Measurements from ENCODE around the gene EMC10. TPM values are rescaled to one million over a fixed set of nuclear protein-coding genes. Genes with fewer than 3 reads are reported as not detected.

Gene EMC10
- total RNA-seq, 2 donors from 2014 or later, result 135 to 286 TPM

DNA sequence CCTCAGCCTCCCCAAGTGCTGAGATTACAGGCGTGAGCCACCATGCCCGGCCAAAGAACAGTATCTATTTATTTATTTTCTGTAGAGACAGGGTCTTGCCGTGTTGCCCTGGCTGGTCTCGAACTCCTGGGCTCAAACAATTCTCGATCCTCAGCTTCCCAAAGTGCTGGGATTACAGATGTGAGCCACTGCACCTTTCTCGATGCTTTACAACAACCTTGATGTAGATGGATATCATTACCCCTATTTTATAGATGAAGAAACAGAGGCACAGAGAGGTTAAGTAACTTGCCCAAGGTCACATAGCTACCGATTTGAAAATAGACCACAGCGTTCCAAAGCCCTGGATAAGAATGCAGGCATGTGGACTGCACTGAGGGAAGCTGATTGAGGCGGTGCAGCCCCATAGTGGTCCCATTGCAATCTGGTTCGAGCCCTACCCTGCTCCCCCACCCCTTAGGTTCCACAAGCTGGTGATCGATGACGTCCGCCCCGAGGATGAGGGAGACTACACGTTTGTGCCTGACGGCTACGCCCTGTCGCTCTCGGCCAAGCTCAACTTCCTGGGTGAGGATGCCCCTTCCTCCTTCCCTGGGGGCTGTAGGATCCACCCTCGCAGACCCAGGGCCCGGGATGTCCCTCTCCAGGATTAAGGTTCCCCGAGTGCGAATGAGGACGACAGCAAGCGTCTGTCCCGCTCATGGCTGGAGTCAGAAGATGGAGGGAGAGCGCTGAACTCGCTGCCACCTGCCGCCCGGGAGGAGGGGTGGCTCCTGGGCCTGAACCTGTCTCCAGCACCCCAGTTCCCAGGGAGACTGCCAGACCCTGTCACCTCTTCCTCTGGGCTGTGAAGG is 25.7 kb upstream of the EMC10 start:
- H3K9me3 ChIP-seq, result no peaks in the 10 kb centered on the region
- intact Hi-C loops (cut with DNase I), result no loop called here
- H3K27ac ChIP-seq, result no peak overlapping the region
- 62% methylated on average over 30 of the region's 30 CpGs for WGBS
- TF ChIP-seq POLR2A (IDR thresholded peaks at IDR 0.05), result no peak
- no peak for TF ChIP-seq POLR2AphosphoS5 (IDR thresholded peaks at IDR 0.05)
- TF ChIP-seq, protein P1, sequence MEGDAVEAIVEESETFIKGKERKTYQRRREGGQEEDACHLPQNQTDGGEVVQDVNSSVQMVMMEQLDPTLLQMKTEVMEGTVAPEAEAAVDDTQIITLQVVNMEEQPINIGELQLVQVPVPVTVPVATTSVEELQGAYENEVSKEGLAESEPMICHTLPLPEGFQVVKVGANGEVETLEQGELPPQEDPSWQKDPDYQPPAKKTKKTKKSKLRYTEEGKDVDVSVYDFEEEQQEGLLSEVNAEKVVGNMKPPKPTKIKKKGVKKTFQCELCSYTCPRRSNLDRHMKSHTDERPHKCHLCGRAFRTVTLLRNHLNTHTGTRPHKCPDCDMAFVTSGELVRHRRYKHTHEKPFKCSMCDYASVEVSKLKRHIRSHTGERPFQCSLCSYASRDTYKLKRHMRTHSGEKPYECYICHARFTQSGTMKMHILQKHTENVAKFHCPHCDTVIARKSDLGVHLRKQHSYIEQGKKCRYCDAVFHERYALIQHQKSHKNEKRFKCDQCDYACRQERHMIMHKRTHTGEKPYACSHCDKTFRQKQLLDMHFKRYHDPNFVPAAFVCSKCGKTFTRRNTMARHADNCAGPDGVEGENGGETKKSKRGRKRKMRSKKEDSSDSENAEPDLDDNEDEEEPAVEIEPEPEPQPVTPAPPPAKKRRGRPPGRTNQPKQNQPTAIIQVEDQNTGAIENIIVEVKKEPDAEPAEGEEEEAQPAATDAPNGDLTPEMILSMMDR (IDR thresholded peaks at IDR 0.05), result no peak
- no peaks in the 10 kb centered on the region for H3K27me3 ChIP-seq (replicated peaks; ENCODE audit: insufficient read depth)
- no peaks in the 10 kb centered on the region for H3K36me3 ChIP-seq
- no peaks in the 10 kb centered on the region for H3K4me1 ChIP-seq (replicated peaks)
- no peak for DNase-seq (ENCODE audit: low spot score)
- H3K4me3 ChIP-seq, result no peak overlapping the region

DNA sequence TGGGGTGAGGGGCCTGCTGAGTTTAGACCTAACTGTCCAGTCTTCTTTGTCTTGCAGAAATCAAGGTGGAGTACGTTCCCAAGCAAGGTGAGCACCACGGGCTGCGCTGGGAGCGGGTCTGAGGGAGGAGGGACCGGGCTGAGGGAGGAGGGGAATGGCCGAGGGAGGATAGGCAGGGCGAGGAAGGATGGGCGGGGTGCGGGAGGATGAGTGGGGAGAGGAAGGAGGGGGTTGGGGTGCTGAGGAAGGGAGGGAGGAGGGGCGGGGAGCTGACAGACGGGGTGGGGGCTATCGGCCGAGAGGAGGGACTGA is 25.1 kb upstream of the EMC10 start:
- WGBS, result 51% methylated on average over 13 of the region's 13 CpGs

DNA sequence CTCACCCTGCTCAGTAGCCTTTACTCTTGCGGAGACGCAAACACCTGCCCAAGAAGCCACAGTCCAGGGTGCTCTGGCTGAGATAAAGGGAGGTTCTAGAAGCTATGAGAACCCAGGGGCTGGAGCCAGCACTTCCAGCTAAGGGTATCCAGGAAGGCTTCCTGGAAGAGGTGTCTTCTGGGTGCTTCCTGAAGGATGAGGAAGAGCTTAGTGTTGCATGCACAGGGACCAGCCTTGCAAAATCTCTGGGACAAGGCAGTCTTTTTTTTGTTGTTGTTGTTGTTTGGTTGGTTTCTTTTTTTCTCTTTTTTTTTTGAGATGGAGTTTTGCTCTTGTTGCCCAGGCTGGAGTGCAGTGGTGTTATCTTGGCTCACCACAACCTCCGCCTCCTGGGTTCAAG is 23.1 kb upstream of the EMC10 start:
- WGBS, result 97% methylated on average over 3 of the region's 3 CpGs
- no peak for TF ChIP-seq POLR2AphosphoS5 (IDR thresholded peaks at IDR 0.05)
- TF ChIP-seq POLR2A (IDR thresholded peaks at IDR 0.05), result no peak
- TF ChIP-seq, protein P1 (IDR thresholded peaks at IDR 0.05), result no peak
- no peak overlapping the region for H3K27ac ChIP-seq
- no peak for DNase-seq (ENCODE audit: low spot score)
- H3K36me3 ChIP-seq, result no peaks in the 10 kb centered on the region
- H3K9me3 ChIP-seq, result no peaks in the 10 kb centered on the region
- intact Hi-C loops (cut with DNase I), result no loop called here
- no peaks in the 10 kb centered on the region for H3K27me3 ChIP-seq (replicated peaks; ENCODE audit: insufficient read depth)
- H3K4me3 ChIP-seq, result no peak overlapping the region
- H3K4me1 ChIP-seq (replicated peaks), result no peaks in the 10 kb centered on the region

More for the DNA sequence above, 25.1 kb upstream of the EMC10 start:
- H3K27ac ChIP-seq, result no peak overlapping the region
- no peaks in the 10 kb centered on the region for H3K9me3 ChIP-seq
- TF ChIP-seq, protein P1 (IDR thresholded peaks at IDR 0.05), result no peak
- TF ChIP-seq POLR2A (IDR thresholded peaks at IDR 0.05), result no peak
- no peak for TF ChIP-seq POLR2AphosphoS5 (IDR thresholded peaks at IDR 0.05)
- intact Hi-C loops (cut with DNase I), result no loop called here
- no peaks in the 10 kb centered on the region for H3K4me1 ChIP-seq (replicated peaks)
- no peaks in the 10 kb centered on the region for H3K36me3 ChIP-seq
- no peak for DNase-seq (ENCODE audit: low spot score)
- no peak overlapping the region for H3K4me3 ChIP-seq
- no peaks in the 10 kb centered on the region for H3K27me3 ChIP-seq (replicated peaks; ENCODE audit: insufficient read depth)

DNA sequence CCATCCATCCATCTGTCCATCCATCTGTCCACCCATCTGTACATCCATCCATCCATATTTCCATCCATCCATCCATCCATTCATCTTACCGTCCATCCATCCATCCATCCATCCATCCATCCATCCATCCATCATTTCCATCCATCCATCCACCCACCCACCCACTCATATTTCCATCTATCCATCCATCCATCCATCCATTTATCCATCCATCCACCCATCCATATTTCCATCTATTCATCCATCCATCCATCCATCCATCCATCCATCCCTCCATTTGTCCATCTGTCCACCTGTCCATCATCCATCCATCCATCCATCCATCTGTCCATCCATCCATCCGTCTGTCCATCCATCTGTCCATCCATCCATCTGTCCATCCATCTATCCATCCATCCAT is 20.3 kb upstream of the EMC10 start:
- no peak for DNase-seq (ENCODE audit: low spot score)
- intact Hi-C loops (cut with DNase I), result no loop called here
- no peaks in the 10 kb centered on the region for H3K36me3 ChIP-seq
- TF ChIP-seq POLR2A (IDR thresholded peaks at IDR 0.05) (no peak), POLR2AphosphoS5 (IDR thresholded peaks at IDR 0.05) (no peak)
- TF ChIP-seq, protein P1 (IDR thresholded peaks at IDR 0.05), result no peak
- H3K27me3 ChIP-seq (replicated peaks; ENCODE audit: insufficient read depth), result peaks cover 8% of the 10 kb centered on the region
- no peak overlapping the region for H3K4me3 ChIP-seq
- no peak overlapping the region for H3K27ac ChIP-seq
- no peaks in the 10 kb centered on the region for H3K9me3 ChIP-seq
- WGBS, result 83% methylated on average over 2 of the region's 2 CpGs
- H3K4me1 ChIP-seq (replicated peaks), result no peaks in the 10 kb centered on the region

DNA sequence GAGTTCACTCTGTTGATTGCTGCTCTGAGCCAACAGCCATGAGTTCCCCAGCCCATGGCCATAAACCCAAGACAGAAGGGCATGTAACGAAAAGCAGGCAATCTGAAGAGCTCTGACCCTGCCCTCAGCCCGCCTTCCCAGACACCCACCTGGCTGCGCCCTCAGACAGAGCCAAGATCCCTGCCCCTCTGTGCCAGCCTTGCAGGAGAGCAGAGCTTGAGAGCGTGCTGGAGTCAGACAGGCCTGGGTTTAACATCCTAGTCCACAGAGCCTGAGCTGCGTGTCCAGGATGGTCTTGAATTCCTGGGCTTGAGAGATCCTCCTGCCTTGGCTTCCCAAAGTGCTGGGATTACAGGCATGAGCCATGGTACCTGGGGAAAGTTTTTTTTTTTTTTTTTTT is 19.0 kb upstream of the EMC10 start:
- WGBS, result 87% methylated on average over 5 of the region's 5 CpGs
- H3K9me3 ChIP-seq, result no peaks in the 10 kb centered on the region
- H3K4me3 ChIP-seq, result no peak overlapping the region
- no peak for DNase-seq (ENCODE audit: low spot score)
- no peaks in the 10 kb centered on the region for H3K36me3 ChIP-seq
- intact Hi-C loops (cut with DNase I), result no loop called here
- H3K27me3 ChIP-seq (replicated peaks; ENCODE audit: insufficient read depth), result peaks cover 8% of the 10 kb centered on the region
- no peaks in the 10 kb centered on the region for H3K4me1 ChIP-seq (replicated peaks)
- TF ChIP-seq POLR2AphosphoS5 (IDR thresholded peaks at IDR 0.05) (no peak), POLR2A (IDR thresholded peaks at IDR 0.05) (no peak)
- TF ChIP-seq, protein P1 (IDR thresholded peaks at IDR 0.05), result no peak
- H3K27ac ChIP-seq, result no peak overlapping the region

All from prostate gland (tissue), 2 donors.